ENCODE measurements around the gene PSRC1.

The PSRC1 gene

DNA sequence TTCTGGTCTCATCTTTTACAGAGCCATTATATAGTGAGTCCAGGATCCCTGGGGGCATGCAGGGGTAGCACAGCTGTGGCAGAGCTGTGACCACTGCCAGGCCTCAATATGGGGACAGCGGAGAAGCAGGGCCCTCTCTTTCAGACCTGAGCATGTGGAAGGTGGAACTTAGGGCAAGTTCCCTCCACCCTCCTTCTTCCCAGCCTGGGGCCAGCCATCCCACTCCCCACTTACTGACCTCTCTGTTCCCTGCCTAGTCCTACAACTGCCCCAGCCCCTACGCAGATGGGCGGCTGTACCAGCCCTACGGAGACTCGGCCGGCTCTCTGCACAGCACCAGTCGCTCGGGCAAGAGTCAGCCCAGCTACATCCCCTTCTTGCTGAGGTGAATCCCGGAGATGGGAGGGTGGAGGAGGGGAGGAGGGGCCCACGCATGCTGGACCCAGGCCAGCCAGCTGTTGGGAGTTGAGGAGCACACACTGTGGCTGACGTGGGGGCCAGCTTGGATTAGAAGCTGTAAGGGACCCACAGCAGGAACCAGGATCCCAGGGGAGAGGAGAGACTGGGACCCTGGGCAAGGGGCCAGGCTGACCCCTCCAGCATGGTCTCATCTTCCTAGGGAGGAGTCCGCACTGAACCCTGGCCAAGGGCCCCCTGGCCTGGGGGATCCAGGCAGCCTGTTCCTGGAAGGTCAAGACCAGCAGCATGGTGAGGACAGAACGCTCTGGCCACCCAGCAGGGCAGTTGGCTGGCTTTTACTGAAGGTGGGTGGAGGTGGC is 10.7 kb downstream of the PSRC1 start:
- no peak for DNase-seq (ENCODE audit: low read depth in 2 of 2)

- no peak for DNase-seq (ENCODE audit: low read depth in 2 of 2)
Observed at GRCh38 chr1:109271458-109271857, 11.5 kb downstream of the PSRC1 start.

DNA sequence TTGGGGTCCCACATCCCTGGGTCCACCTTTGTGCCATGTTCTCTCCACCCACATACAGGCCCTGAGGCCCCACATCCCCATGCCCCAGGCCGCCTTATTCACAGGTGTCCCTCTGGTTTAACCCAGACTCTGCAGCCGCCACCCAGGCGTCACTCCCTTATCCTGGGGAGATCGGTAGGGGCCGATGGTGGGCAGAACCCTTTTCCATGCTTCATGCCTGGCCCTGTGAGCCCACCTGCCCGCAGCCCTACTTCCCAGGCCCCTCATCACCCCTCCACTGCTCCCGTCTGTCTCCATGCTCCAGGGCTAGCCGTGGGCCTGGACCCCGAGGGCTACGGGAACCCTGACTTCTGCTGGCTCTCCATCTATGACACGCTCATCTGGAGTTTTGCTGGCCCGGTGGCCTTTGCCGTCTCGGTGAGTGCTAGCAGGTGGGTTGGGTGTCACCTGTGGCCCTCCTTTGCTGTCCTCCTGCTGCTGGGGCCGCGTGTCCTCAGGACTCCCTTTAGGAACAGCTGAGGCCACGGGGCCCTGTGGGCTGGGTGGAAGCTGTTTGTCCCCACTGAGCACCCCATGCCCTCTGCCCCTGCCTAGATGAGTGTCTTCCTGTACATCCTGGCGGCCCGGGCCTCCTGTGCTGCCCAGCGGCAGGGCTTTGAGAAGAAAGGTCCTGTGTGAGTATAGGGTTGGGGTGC is 12.2 kb downstream of the PSRC1 start:
- DNase-seq (ENCODE audit: low read depth in 2 of 2), result no peak

- no peak for DNase-seq (ENCODE audit: low read depth in 2 of 2)
Observed at GRCh38 chr1:109269981-109270622, 12.8 kb downstream of the PSRC1 start.

DNA sequence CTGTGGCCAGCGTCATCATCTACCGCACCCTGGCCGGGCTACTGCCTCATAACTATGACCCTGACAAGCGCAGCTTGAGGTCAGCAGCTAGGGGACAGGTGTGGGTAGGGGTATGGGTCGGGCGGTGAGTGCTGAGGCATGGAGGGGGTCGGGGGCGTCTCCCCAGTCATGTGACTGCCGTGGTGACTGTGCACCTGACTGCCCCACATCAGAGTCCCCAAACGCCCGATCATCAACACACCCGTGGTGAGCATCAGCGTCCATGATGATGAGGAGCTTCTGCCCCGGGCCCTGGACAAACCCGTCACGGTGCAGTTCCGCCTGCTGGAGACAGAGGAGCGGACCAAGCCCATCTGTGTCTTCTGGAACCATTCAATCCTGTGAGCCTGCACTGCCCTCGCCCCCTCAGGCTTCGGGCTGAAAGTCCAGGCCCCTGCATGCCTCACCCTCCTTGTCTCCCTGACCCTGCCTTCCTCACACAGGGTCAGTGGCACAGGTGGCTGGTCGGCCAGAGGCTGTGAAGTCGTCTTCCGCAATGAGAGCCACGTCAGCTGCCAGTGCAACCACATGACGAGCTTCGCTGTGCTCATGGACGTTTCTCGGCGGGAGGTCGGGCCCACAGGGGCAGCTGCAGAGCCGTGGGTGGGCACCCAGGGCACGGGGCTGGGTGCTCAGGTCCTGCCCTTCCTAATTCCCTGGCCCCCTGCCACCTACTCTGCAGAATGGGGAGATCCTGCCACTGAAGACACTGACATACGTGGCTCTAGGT is 13.5 kb downstream of the PSRC1 start:
- DNase-seq (ENCODE audit: low read depth in 2 of 2), result no peak

DNA sequence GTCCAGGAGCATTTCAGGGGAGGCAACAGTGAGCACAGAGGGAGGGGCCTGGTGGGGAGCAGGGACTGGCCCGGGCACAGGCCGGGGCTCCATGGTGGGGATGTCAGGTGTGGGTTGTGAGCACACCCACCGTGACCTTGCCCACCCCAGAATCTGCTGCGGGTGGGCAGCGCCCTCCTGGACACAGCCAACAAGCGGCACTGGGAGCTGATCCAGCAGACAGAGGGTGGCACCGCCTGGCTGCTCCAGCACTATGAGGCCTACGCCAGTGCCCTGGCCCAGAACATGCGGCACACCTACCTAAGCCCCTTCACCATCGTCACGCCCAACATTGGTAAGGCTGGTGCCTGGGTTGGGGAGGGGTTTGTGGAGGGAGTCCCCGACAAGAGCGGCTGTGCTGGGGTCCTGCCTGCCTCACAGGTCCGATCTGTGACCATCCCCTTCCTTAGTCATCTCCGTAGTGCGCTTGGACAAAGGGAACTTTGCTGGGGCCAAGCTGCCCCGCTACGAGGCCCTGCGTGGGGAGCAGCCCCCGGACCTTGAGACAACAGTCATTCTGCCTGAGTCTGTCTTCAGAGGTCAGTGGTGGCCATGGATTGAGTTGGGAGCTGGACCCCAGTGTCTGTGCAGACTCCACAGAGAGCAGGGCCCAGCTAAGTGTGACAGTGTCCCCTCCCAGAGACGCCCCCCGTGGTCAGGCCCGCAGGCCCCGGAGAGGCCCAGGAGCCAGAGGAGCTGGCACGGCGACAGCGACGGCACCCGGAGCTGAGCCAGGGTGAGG is 14.3 kb downstream of the PSRC1 start:
- no peak for DNase-seq (ENCODE audit: low read depth in 2 of 2)

GRCh38 chr1:109267743-109268300 is 15.1 kb downstream of the PSRC1 start:
- no peak for DNase-seq (ENCODE audit: low read depth in 2 of 2)

DNA sequence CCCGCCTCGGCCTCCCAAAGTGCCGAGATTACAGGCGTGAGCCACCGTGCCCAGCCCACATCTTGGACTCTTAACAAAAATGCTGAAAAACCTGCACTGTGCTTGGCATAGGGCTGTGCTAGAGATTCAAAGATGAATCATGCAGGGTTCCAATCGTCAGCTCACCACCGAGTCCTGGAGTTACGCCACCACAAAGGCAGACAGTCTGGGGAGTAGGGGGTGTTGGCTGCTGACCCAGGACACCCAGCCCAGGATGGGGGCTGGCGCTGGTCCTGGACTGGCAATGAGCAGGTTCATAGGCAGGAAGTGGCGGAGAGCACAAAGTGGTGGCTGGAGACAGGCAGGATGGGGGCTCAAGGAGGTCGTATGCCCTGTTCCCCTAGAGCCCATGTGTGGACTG is 16.0 kb downstream of the PSRC1 start:
- DNase-seq (ENCODE audit: low read depth in 2 of 2), result no peak

- DNase-seq (ENCODE audit: low read depth in 2 of 2), result no peak
Observed at GRCh38 chr1:109265741-109266330, 17.1 kb downstream of the PSRC1 start.

DNA sequence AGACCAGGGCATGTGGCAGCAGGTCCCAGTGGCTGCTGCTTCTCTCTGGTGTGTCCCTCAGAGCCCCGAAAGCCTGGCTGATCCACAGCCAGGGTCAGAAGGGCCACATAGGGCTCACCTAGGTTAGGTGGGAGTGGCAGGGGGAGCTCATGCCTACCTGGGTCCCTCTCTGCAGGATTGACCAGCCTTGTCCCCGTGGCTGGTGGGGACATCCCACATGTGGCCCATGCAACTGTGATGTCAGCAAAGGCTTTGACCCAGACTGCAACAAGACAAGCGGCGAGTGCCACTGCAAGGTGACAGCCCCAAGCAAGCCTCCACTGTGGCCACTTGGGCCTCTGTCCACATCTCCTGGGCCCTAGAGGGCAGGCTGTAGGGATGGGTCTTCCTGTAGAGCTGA is 17.9 kb downstream of the PSRC1 start:
- no peak for DNase-seq (ENCODE audit: low read depth in 2 of 2)

- no peak for DNase-seq (ENCODE audit: low read depth in 2 of 2)
Observed at GRCh38 chr1:109264379-109264755, 18.6 kb downstream of the PSRC1 start.

- no peak for DNase-seq (ENCODE audit: low read depth in 2 of 2)
Observed at GRCh38 chr1:109263597-109264378, 19.2 kb downstream of the PSRC1 start.

DNA sequence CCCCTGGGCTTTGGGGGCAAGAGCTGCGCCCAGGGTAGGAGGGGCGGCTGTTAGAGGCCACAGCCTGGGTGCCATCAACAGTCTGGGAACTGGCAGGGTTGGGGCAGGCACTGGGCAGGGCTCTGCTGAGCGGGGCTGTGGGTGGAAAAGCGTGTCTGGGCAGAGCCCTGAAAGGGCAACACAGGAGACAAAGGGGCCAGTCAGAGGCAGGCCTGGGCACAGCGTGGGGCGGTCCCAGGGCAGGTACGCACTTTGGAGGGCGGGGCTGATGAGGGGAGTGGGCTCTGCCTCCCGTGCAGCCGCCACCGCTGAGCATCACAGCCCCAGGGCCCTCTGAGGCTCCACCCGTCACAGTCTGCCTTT is 19.7 kb downstream of the PSRC1 start:
- no peak for DNase-seq (ENCODE audit: low read depth in 2 of 2)

DNA sequence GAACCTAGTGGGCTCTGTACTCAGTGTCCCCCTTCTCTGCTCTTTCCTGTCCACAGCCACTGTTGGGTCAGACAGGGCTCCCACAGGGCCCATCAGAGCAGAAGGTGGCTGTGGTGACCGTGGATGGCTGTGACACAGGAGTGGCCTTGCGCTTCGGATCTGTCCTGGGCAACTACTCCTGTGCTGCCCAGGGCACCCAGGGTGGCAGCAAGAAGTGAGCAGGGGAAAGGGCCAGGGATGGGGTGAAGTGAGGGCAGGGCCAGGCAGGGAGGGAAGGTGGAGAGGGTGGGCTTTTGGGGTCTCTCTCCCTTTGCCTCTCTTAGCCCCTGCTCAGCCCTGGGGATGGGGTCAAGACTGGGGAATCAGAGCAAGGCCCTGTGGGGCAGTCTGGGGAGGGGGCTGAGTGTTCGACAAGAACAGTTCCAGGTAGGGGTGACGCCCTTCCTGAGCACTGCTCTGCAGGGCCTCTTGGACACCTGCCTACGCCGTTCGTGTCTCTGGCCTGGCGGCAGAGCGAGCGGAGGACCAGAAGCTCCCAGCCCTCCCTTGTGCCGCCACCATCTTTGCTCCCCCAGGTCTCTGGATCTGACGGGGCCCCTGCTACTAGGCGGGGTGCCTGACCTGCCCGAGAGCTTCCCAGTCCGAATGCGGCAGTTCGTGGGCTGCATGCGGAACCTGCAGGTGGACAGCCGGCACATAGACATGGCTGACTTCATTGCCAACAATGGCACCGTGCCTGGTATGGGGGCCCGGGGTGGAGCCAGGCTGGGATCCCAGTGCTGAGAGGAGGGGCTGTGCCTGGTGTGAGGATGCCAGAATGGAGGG is 20.5 kb downstream of the PSRC1 start:
- no peak for DNase-seq (ENCODE audit: low read depth in 2 of 2)

GRCh38 chr1:109261578-109261977 is 21.4 kb downstream of the PSRC1 start:
- no peak for DNase-seq (ENCODE audit: low read depth in 2 of 2)

DNA sequence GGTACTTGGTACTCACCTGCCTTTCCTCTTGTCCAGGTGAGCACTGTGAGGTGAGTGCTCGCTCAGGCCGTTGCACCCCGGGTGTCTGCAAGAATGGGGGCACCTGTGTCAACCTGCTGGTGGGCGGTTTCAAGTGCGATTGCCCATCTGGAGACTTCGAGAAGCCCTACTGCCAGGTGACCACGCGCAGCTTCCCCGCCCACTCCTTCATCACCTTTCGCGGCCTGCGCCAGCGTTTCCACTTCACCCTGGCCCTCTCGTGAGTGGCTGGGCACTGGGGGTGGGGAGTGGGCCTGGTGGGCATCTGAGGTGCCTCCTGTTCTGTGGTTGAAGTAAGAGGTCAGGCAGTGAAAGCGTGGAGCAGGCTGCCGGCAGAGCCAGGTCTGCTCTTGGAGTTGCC is 21.9 kb downstream of the PSRC1 start:
- no peak for DNase-seq (ENCODE audit: low read depth in 2 of 2)

- no peak for DNase-seq (ENCODE audit: low read depth in 2 of 2)
Observed at GRCh38 chr1:109259674-109260557, 23.0 kb downstream of the PSRC1 start.
